Measurements from ENCODE around the gene OLFML2B. TPM values are rescaled to one million over a fixed set of nuclear protein-coding genes. Genes with fewer than 3 reads are reported as not detected.

Gene OLFML2B
- total and polyA plus RNA-seq, 2 of the 13 experiments (the other 11 are each of a cell fraction or from before 2014, with no cell fraction given), result not detected

DNA sequence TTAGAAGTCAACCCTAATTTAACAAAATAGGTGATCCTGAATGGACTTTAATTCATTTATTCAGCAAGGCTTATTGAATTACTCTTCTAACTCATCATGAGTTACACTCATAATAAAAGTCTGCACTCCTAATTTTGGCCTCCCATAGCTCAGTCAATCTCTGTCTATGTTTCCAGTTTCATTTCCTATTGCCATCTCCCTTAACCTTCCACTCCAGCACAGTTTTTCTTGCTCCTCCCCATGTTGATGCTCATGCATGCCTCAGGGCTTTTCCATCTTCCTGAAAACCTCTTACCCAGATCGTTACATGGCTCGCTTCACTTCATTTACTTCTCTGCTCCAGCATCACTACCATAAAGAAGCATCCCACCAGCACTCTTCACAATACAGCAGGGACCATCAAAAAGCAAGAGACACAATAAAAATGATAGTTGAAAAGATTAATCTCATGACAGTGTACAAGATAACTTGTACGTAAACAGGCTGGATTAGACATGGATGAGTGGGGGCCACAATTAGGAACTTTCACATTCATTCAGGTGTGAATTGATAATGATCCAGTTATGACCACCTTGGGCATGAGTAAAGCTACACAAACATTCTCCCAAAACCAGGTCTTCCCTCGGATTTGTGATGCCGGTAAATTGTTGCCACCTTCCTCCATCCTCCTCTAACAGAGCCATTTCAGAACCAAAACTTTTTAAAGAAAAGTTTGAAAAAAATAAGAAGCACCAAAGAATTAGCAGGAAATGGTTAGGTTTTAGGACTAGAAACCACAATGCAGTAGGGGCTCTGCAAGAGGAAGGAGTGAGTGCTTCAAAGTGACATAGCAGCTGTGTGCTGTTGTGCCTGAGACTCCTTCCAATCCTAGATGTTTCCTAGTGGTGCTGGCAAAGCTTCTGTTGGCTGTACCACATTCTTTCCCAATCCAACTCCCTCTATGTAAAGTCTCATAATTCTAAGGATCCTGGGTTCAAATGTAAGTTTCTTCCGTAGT is 89.8 kb downstream of the OLFML2B start:
- no peaks in the 10 kb centered on the region for H3K27me3 ChIP-seq (ENCODE audit: control insufficient read depth in 1 of 2, insufficient read depth in 2 of 2, low read length in 2 of 2)
- FAIRE-seq (no peak), ATAC-seq (no peak), DNase-seq (ENCODE audit: low spot score) (no peak)
- H3K4me3 ChIP-seq (replicated peaks in 1 of 3; ENCODE audit: insufficient read depth in 1 of 3, low read depth in 2 of 3, low read length in 3 of 3), result no peak overlapping the region
- no TSS peak for BruUV-seq (replicated peaks)
- TF ChIP-seq CHD2 (IDR thresholded peaks at IDR 0.05; ENCODE audit: low read depth, low read length) (no peak), ZFP36 (IDR thresholded peaks at IDR 0.05; ENCODE audit: borderline replicate concordance, low read depth, low read length, partially characterized antibody) (no peak), HMGXB4 (CRISPR knock-in tag; IDR thresholded peaks at IDR 0.05; ENCODE audit: borderline replicate concordance in 1 of 2, low read depth in 1 of 2) (no peak)
- TF ChIP-seq, protein P1, sequence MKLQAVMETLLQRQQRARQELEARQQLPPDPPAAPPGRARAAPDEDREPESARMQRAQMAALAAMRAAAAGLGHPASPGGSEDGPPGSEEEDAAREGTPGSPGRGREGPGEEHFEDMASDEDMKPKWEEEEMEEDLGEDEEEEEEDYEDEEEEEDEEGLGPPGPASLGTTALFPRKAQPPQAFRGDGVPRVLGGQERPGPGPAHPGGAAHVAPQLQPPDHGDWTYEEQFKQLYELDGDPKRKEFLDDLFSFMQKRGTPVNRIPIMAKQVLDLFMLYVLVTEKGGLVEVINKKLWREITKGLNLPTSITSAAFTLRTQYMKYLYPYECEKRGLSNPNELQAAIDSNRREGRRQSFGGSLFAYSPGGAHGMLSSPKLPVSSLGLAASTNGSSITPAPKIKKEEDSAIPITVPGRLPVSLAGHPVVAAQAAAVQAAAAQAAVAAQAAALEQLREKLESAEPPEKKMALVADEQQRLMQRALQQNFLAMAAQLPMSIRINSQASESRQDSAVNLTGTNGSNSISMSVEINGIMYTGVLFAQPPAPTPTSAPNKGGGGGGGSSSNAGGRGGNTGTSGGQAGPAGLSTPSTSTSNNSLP (IDR thresholded peaks at IDR 0.05; ENCODE audit: low read depth, low read length), result no peak
- H3K9ac ChIP-seq (ENCODE audit: insufficient read depth, low read depth, low read length), result no peak overlapping the region
- H2AFZ ChIP-seq (ENCODE audit: low read length), result no peak overlapping the region
- H4K20me1 ChIP-seq (ENCODE audit: insufficient read depth, low read length), result no peaks in the 10 kb centered on the region
- 80% methylated on average over 6 of the region's 6 CpGs for WGBS (ENCODE audit: low lambda C conversion rate)
- CTCF ChIA-PET (ENCODE audit: low intra/inter-chr PET ratio, low total read pairs), result no interaction called here
- intact Hi-C loops (cut with micrococcal nuclease; ENCODE audit: unreplicated experiment) (no loop called here), in situ Hi-C loops (cut with HindIII; ENCODE audit: extremely low pct_ligation_motif_present, low pct_unique_long_range_greater_than_20kb) (no loop called here)
- H3K4me1 ChIP-seq (ENCODE audit: insufficient read depth, low read length), result no peaks in the 10 kb centered on the region
- no peaks in the 10 kb centered on the region for H3K79me2 ChIP-seq (ENCODE audit: insufficient read depth, low read length)
- POLR2A ChIA-PET, result no interaction called here
- no peaks in the 10 kb centered on the region for H3K9me3 ChIP-seq (ENCODE audit: low read length)
- no peak overlapping the region for H3K4me2 ChIP-seq (ENCODE audit: low read depth, low read length)
- H3K36me3 ChIP-seq (replicated peaks in 1 of 2; ENCODE audit: control insufficient read depth in 1 of 2, insufficient read depth in 2 of 2, low read length in 2 of 2), result no peaks in the 10 kb centered on the region; a peak in 2 of 5 replicates
- no peak overlapping the region for H3K27ac ChIP-seq (ENCODE audit: extremely low read length, insufficient read depth, low read length)

Other genes with a start within 250 kb of the OLFML2B start
- 2.5 and 3.3 TPM in 2 replicates for gene NOS1AP, start 45.8 kb upstream of the OLFML2B start, total RNA-seq (2016; rRNA removed; fragmentation: Illumina TruSeq; extraction: Trizol)
- gene NOS1AP, start 45.8 kb upstream of the OLFML2B start, polyA plus RNA-seq (2011; rRNA removed), result 1.9 and 2.0 TPM in 2 replicates